ENCODE data around the gene NXT1. TPM values are rescaled to one million over a fixed set of nuclear protein-coding genes. Genes with fewer than 3 reads are reported as not detected.

Gene NXT1
- total and polyA plus RNA-seq, 2 donors (not counting 1 experiment from before 2014, with no cell fraction given), result 21.4 to 147 TPM

DNA sequence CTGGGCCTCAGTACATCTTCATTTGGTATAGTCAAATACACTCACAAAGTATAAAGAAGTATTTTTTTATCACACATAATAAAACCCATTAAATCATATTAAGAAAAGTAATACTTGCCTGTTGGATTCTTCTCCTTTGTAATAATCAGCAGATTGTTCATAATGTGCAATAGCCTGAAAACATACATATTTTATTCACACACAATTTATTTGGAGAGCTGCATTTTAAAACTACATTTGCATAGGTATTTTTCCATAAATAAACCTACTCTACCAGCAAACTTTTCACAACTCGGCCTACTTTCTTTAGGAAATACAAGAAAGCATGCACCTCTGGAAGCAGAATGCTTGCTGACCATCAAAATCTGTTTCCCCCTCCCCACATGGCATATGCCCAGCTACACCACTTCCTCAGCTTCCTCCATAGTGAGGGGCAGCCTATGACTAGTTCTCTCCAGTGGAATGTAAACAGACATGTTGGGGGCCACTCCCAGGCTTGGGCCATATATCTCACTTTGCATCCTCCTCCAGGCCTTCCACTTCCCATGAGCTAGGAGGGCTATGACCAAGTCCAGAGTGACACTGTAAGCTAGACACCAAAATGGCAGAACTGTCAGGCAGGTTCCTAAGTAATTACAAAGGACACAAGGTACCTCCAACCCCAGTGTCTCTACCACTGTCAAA, 39.6 kb downstream of the NXT1 start:
- Histone ChIP-seq H3K27ac (ENCODE audit: low read length in 2 of 2) (no peak overlapping the region), H3K27me3 (replicated peaks in 1 of 4; ENCODE audit: control extremely low read depth in 1 of 4, control insufficient read depth in 3 of 4, insufficient read depth in 4 of 4, low read length in 3 of 4) (no peaks in the 10 kb centered on the region), H3K79me2 (ENCODE audit: control insufficient read depth, insufficient read depth, low read length) (no peaks in the 10 kb centered on the region), H3K9me3 (ENCODE audit: control extremely low read depth in 1 of 3, control insufficient read depth in 2 of 3, insufficient read depth in 1 of 3, low read length in 2 of 3) (no peaks in the 10 kb centered on the region), H4K20me1 (ENCODE audit: control insufficient read depth, insufficient read depth, low read length, poor library complexity, severe bottlenecking) (no peaks in the 10 kb centered on the region), H3K4me1 (ENCODE audit: control insufficient read depth in 2 of 2, insufficient read depth in 2 of 2, low read length in 2 of 2) (peaks cover 0 to 3% of the 10 kb centered on the region in 2 donors), H3K36me3 (replicated peaks in 1 of 2; ENCODE audit: control extremely low read depth in 1 of 2, control insufficient read depth in 1 of 2, extremely low read depth in 1 of 2, insufficient read depth in 2 of 2, low read length in 1 of 2) (peaks cover 0 to 31% of the 10 kb centered on the region in 2 experiments), H3K4me2 (replicated peaks; ENCODE audit: low read depth, low read length, poor library complexity, severe bottlenecking) (no peak overlapping the region), H2AFZ (ENCODE audit: insufficient read depth, low read depth, low read length, poor library complexity, severe bottlenecking) (no peak overlapping the region), H3K9ac (ENCODE audit: low read length) (no peak overlapping the region), H3K4me3 (ENCODE audit: control extremely low read depth in 1 of 5, extremely low read depth in 1 of 5, insufficient read depth in 1 of 5, low read depth in 2 of 5, low read length in 4 of 5) (no peak overlapping the region)
- DNase-seq (no peak), ATAC-seq (ENCODE audit: low read depth) (no peak)
- intact Hi-C loops (cut with micrococcal nuclease), result no loop called here
- Mint-ChIP-seq H3K4me3 (no peak overlapping the region), H3K27me3 (no peaks in the 10 kb centered on the region), H3K4me1 (peaks cover 4% of the 10 kb centered on the region), H3K27ac (no peak overlapping the region), H3K9me3 (ENCODE audit: insufficient read depth) (no peaks in the 10 kb centered on the region)
- POLR2A ChIA-PET, result no interaction called here
- CTCF ChIA-PET, result interaction anchor here (2.2 kb wide), 1 partner anchor 41 kb away, joined by 9 read pairs; no protein-coding TSS in a partner anchor
- TF ChIP-seq CTCF (IDR thresholded peaks at IDR 0.05) (no peak), EZH2 (IDR thresholded peaks at IDR 0.05; ENCODE audit: borderline replicate concordance, insufficient read depth, low read depth, low read length, poor library complexity, severe bottlenecking) (no peak)
- no CpG with 5 or more reads among the region's 1 CpG for WGBS (ENCODE audit: insufficient coverage)

- no peak overlapping the region for H3K4me3 Mint-ChIP-seq
- Histone ChIP-seq H3K4me2 (replicated peaks; ENCODE audit: low read depth, low read length, poor library complexity, severe bottlenecking) (no peak overlapping the region), H3K9me3 (ENCODE audit: control extremely low read depth in 1 of 3, control insufficient read depth in 2 of 3, insufficient read depth in 1 of 3, low read length in 2 of 3) (no peaks in the 10 kb centered on the region), H2AFZ (ENCODE audit: insufficient read depth, low read depth, low read length, poor library complexity, severe bottlenecking) (no peak overlapping the region), H3K9ac (ENCODE audit: low read length) (no peak overlapping the region), H3K4me3 (ENCODE audit: control extremely low read depth in 1 of 5, extremely low read depth in 1 of 5, insufficient read depth in 1 of 5, low read depth in 2 of 5, low read length in 4 of 5) (no peak overlapping the region), H3K27ac (ENCODE audit: low read length in 2 of 2) (no peak overlapping the region), H3K36me3 (replicated peaks in 1 of 2; ENCODE audit: control extremely low read depth in 1 of 2, control insufficient read depth in 1 of 2, extremely low read depth in 1 of 2, insufficient read depth in 2 of 2, low read length in 1 of 2) (peaks cover 0 to 31% of the 10 kb centered on the region in 2 experiments), H3K79me2 (ENCODE audit: control insufficient read depth, insufficient read depth, low read length) (no peaks in the 10 kb centered on the region), H4K20me1 (ENCODE audit: control insufficient read depth, insufficient read depth, low read length, poor library complexity, severe bottlenecking) (no peaks in the 10 kb centered on the region), H3K4me1 (ENCODE audit: control insufficient read depth in 2 of 2, insufficient read depth in 2 of 2, low read length in 2 of 2) (peaks cover 0 to 3% of the 10 kb centered on the region in 2 donors), H3K27me3 (replicated peaks in 1 of 4; ENCODE audit: control extremely low read depth in 1 of 4, control insufficient read depth in 3 of 4, insufficient read depth in 4 of 4, low read length in 3 of 4) (no peaks in the 10 kb centered on the region)
- ATAC-seq (ENCODE audit: low read depth), result no peak
- H3K4me1 Mint-ChIP-seq, result peaks cover 4% of the 10 kb centered on the region
- DNase-seq, result no peak
- intact Hi-C loops (cut with micrococcal nuclease), result no loop called here
- CTCF ChIA-PET, result interaction anchor here (0.9 to 2.2 kb wide), 3 partner anchors 9 to 42 kb away, joined by 3 to 9 read pairs (median 3); no protein-coding TSS in a partner anchor
- no CpG with 5 or more reads among the region's 4 CpGs for WGBS (ENCODE audit: insufficient coverage)
- H3K27ac Mint-ChIP-seq, result no peak overlapping the region
- POLR2A ChIA-PET, result no interaction called here
- H3K27me3 Mint-ChIP-seq, result no peaks in the 10 kb centered on the region
- TF ChIP-seq CTCF (IDR thresholded peaks at IDR 0.05), result no peak
- TF ChIP-seq EZH2 (IDR thresholded peaks at IDR 0.05; ENCODE audit: borderline replicate concordance, insufficient read depth, low read depth, low read length, poor library complexity, severe bottlenecking), result no peak
- no peaks in the 10 kb centered on the region for H3K9me3 Mint-ChIP-seq (ENCODE audit: insufficient read depth)
Measured at GRCh38 chr20:23391707-23392310, 41.2 kb downstream of the NXT1 start.

All from B cell (primary cell).